HepG2 (cell line): Measurements from ENCODE around the gene FKBP10. TPM values are rescaled to one million over a fixed set of nuclear protein-coding genes. Genes with fewer than 3 reads are reported as not detected.
A peak's percentile ranks its signal among the peaks of the same experiment; 100 is the strongest.

Experiments used
- CENPT ChIP-seq: sonication (generic); formaldehyde crosslinking; IDR thresholded peaks from 2 replicates; pipeline ENCODE4 v1.8.0; 2022; ENCODE audit warnings: low read depth, mild to moderate bottlenecking, moderate library complexity, missing genetic modification reagents
- HMGXB3 ChIP-seq: sonication (generic); formaldehyde crosslinking; IDR thresholded peaks from 2 replicates; pipeline ENCODE4 v1.4.0; 2020; ENCODE audit warnings: missing genetic modification reagents, borderline replicate concordance
- HOXA9 ChIP-seq: sonication (generic); formaldehyde crosslinking; IDR thresholded peaks from 2 replicates; pipeline ENCODE4 v1.8.1; 2022; ENCODE audit warnings: missing genetic modification reagents, mild to moderate bottlenecking, moderate library complexity, borderline replicate concordance
- IRF9 ChIP-seq: sonication (generic); formaldehyde crosslinking; IDR thresholded peaks from 2 replicates; pipeline ENCODE4 v1.8.0; 2022; ENCODE audit warnings: missing genetic modification reagents, mild to moderate bottlenecking, borderline replicate concordance
- JUN ChIP-seq: sonication (generic); formaldehyde crosslinking; IDR thresholded peaks from 2 replicates; pipeline ENCODE4 v1.4.0; 2020; ENCODE audit warnings: mild to moderate bottlenecking, missing genetic modification reagents
- PCBP2 ChIP-seq: fragments of 200-400 bp; formaldehyde crosslinking; optimal IDR thresholded peaks from 2 replicates; pipeline ENCODE3; 2018; ENCODE audit warnings: low read length, low read depth; ENCODE audit not compliant: poor library complexity, severe bottlenecking
- RFX3 ChIP-seq: IDR thresholded peaks from 2 replicates; pipeline ENCODE4 v1.6.1; 2016; ENCODE audit warnings: missing biosample characterization, missing genetic modification reagents
- SPEN ChIP-seq: sonication (generic); formaldehyde crosslinking; IDR thresholded peaks from 2 replicates; pipeline ENCODE4 v1.5.1; 2020; ENCODE audit warnings: low read depth, mild to moderate bottlenecking, missing genetic modification reagents
- TBX2 ChIP-seq: sonication (generic); formaldehyde crosslinking; IDR thresholded peaks from 2 replicates; pipeline ENCODE4 v1.5.0; 2020; ENCODE audit warnings: missing genetic modification reagents, mild to moderate bottlenecking, borderline replicate concordance
- TCF7L2 ChIP-seq: IDR thresholded peaks from 2 replicates; pipeline ENCODE4 v1.6.1; 2011; ENCODE audit warnings: mild to moderate bottlenecking, low read depth, low read length, moderate library complexity
- TFDP1 ChIP-seq: IDR thresholded peaks from 2 replicates; pipeline ENCODE4 v1.6.1; 2016; ENCODE audit warnings: missing compliant biosample characterization, missing genetic modification reagents, borderline replicate concordance
- ZFX ChIP-seq: sonication (generic); formaldehyde crosslinking; IDR thresholded peaks from 2 replicates; pipeline ENCODE4 v1.4.0; 2020; ENCODE audit warnings: mild to moderate bottlenecking, low read depth, missing genetic modification reagents, moderate library complexity
- ZNF335 ChIP-seq: sonication (generic); formaldehyde crosslinking; IDR thresholded peaks from 2 replicates; pipeline ENCODE4 v1.4.0; 2020; ENCODE audit warnings: missing genetic modification reagents
- ZNF343 ChIP-seq: sonication (generic); formaldehyde crosslinking; IDR thresholded peaks from 2 replicates; pipeline ENCODE4 v1.4.0; 2020; ENCODE audit warnings: mild to moderate bottlenecking, missing genetic modification reagents
- ZNF446 ChIP-seq: sonication (generic); formaldehyde crosslinking; IDR thresholded peaks from 2 replicates; pipeline ENCODE4 v1.5.0; 2020; ENCODE audit warnings: mild to moderate bottlenecking, missing genetic modification reagents
- ZNF687 ChIP-seq: sonication (generic); formaldehyde crosslinking; IDR thresholded peaks from 2 replicates; pipeline ENCODE4 v1.5.1; 2020; ENCODE audit warnings: mild to moderate bottlenecking, missing genetic modification reagents, moderate library complexity
- ZNF709 ChIP-seq: sonication (generic); formaldehyde crosslinking; IDR thresholded peaks from 2 replicates; pipeline ENCODE4 v1.5.0; 2020; ENCODE audit warnings: mild to moderate bottlenecking, missing genetic modification reagents
- ZNF83 ChIP-seq: sonication (generic); formaldehyde crosslinking; IDR thresholded peaks from 2 replicates; pipeline ENCODE4 v1.4.0; 2020; ENCODE audit warnings: missing genetic modification reagents, mild to moderate bottlenecking, borderline replicate concordance
- polyA plus RNA-seq, 8 experiments: library from polyadenylated mRNA; depleted of rRNA in 3 of 8; stranded (reverse) in 7 of 8; unstranded in 1 of 8; fragments of >200 nt; fragmentation: Illumina TruSeq in 4 of 8; extraction: Trizol in 4 of 8; gene quantifications; 2 replicates each; pipeline versions ENCODE4 v1.2.1 to v1.2.3, GENCODE V29; 2011 to 2016; ENCODE audit warnings: low read depth in 4 of 8, missing spikeins in 1 of 8, mixed read lengths in 1 of 8; ENCODE audit not compliant: insufficient read depth in 1 of 8
- total RNA-seq, 5 experiments: library from RNA; depleted of rRNA; stranded (reverse); fragments of >200 nt; fragmentation: Illumina TruSeq; extraction: Trizol; gene quantifications; 2 replicates each; pipeline ENCODE4 v1.2.3, GENCODE V29; 2016; ENCODE audit warnings: low read depth in 1 of 5

FKBP10 gene
- total and polyA plus RNA-seq, 2 of the 13 experiments (the other 11 are each of a cell fraction or from before 2014, with no cell fraction given), result 149 to 573 TPM

- TF ChIP-seq RFX3 (CRISPR knock-in tag) (no peak), TCF7L2 (no peak), TBX2 (peak; percentile 67), ZNF83 (CRISPR knock-in tag) (no peak), TFDP1 (no peak), ZNF687 (CRISPR knock-in tag) (peak; percentile 91), HOXA9 (CRISPR knock-in tag) (no peak), HMGXB3 (CRISPR knock-in tag) (peak; percentile 17; the same call in 1 of the 2 replicates), ZNF343 (CRISPR knock-in tag) (no peak), ZNF335 (CRISPR knock-in tag) (no peak), PCBP2 (no peak), CENPT (CRISPR knock-in tag) (no peak), ZFX (peak; percentile 86), SPEN (peak; percentile 65; the same call in 1 of the 2 replicates), IRF9 (CRISPR knock-in tag) (peak; percentile 24; the same call in 1 of the 2 replicates), JUN (no peak), ZNF446 (CRISPR knock-in tag) (no peak), ZNF709 (CRISPR knock-in tag) (no peak)
Measured at GRCh38 chr17:41777574-41778188, 35.1 kb upstream of the FKBP10 start (continued).
